Omental fat pad (tissue), 4 donors: ENCODE measurements around the gene GLTPD2. TPM values are rescaled to one million over a fixed set of nuclear protein-coding genes. Genes with fewer than 3 reads are reported as not detected.

ENCODE experiments used
- ATAC-seq: fragments of 150-250 bp; one replicate; pipeline ENCODE4 v1.9.1; 2016; ENCODE audit warnings: mild to moderate bottlenecking, moderate library complexity; ENCODE audit not compliant: low FRiP score
- DNase-seq: peaks from one replicate; pipeline ENCODE4 v3.0.0-alpha.2; 2019; ENCODE audit warnings: low spot score
- CTCF ChIP-seq, 3 donors: fragments of 450-650 bp; IDR thresholded peaks; one replicate each; pipeline ENCODE4 v1.5.1; 2016 to 2017; ENCODE audit warnings: antibody characterized with exemption in 3 of 3, mild to moderate bottlenecking in 3 of 3, moderate library complexity in 2 of 3
- total RNA-seq, 4 donors: library from RNA; depleted of rRNA; stranded (reverse); fragments of >200 nt; gene quantifications; one replicate each; pipeline ENCODE4 v1.1.0, GENCODE V29; 2016

GLTPD2 gene
- total RNA-seq: not detected

GRCh38 chr17:4788807-4789700 is at the start of gene GLTPD2:
GLTPD2 (plus strand) TSS chr17:4788964; CDS start chr17:4789012, 48 bp downstream.
- no peak for ATAC-seq
- DNase-seq: no peak

GRCh38 chr17:4739122-4740024 is 49.4 kb upstream of the GLTPD2 start, which contains the start of the genes CXCL16 and ZMYND15:
CXCL16 (minus strand) TSS chr17:4739928; CDS start chr17:4739339, 589 bp downstream.
ZMYND15 (plus strand) TSS chr17:4739833; CDS start chr17:4740549, 716 bp downstream.
- DNase-seq (peak; percentile 36), ATAC-seq (peak; percentile 81)
- TF ChIP-seq CTCF (IDR thresholded peaks at IDR 0.05): no peak

More at GRCh38 chr17:4788807-4789700, at the start of gene GLTPD2:
- TF ChIP-seq CTCF (IDR thresholded peaks at IDR 0.05): no peak

GRCh38 chr17:4740025-4740351 is 48.8 kb upstream of the GLTPD2 start:
- TF ChIP-seq CTCF (IDR thresholded peaks at IDR 0.05): no peak
- no peak for DNase-seq
- ATAC-seq: no peak

GRCh38 chr17:4740584-4740983 is 48.2 kb upstream of the GLTPD2 start:
- ATAC-seq (no peak), DNase-seq (no peak)
- TF ChIP-seq CTCF (IDR thresholded peaks at IDR 0.05): no peak

- no peak for TF ChIP-seq CTCF (IDR thresholded peaks at IDR 0.05)
- DNase-seq (no peak), ATAC-seq (no peak)
Observed at GRCh38 chr17:4741544-4741943, 47.2 kb upstream of the GLTPD2 start.

GRCh38 chr17:4742133-4742532 is 46.6 kb upstream of the GLTPD2 start:
- DNase-seq: no peak
- TF ChIP-seq CTCF (IDR thresholded peaks at IDR 0.05): no peak
- no peak for ATAC-seq
